CD4-positive, CD25-positive, alpha-beta regulatory T cell (primary cell): ENCODE data around the gene HJURP. TPM values are rescaled to one million over a fixed set of nuclear protein-coding genes. Genes with fewer than 3 reads are reported as not detected.

Experiments
- ATAC-seq, 2 donors: fragments of 150-1000 bp; cut with Tn5 transposase; one replicate each; pipeline ENCODE4 v1.10.0; 2021; ENCODE audit warnings: low read depth in 2 of 2, moderate number of reproducible peaks in 2 of 2, moderate library complexity in 1 of 2
- DNase-seq, 3 donors: peaks; one replicate each; pipeline versions ENCODE4 v3.0.0 to v3.0.0-alpha.2; 2012 to 2022; ENCODE audit warnings: mixed read lengths in 1 of 3
- H3K27ac ChIP-seq: one replicate; pipeline ENCODE4 v1.7.0; 2013; ENCODE audit warnings: mild to moderate bottlenecking, low read length; ENCODE audit not compliant: insufficient read depth, poor library complexity, severe bottlenecking
- H3K27me3 ChIP-seq: one replicate; pipeline ENCODE4 v1.7.0; 2013; ENCODE audit warnings: low read length; ENCODE audit not compliant: control insufficient read depth, insufficient read depth
- H3K36me3 ChIP-seq: one replicate; pipeline ENCODE4 v1.7.0; 2013; ENCODE audit warnings: mild to moderate bottlenecking, low read length, moderate library complexity; ENCODE audit not compliant: control insufficient read depth, insufficient read depth
- H3K4me1 ChIP-seq: 2 replicates; pipeline ENCODE4 v1.7.0; 2013; ENCODE audit warnings: mild to moderate bottlenecking, low read length; ENCODE audit not compliant: insufficient read depth, control insufficient read depth, poor library complexity, severe bottlenecking
- H3K4me3 ChIP-seq: one replicate; pipeline ENCODE4 v1.7.0; 2013; ENCODE audit warnings: low read depth, mild to moderate bottlenecking, low read length, moderate library complexity
- H3K9me3 ChIP-seq, 2 experiments: 1 replicate in 1 of 2; 2 replicates in 1 of 2; pipeline ENCODE4 v1.7.0; 2013; ENCODE audit warnings: low read length in 2 of 2, mild to moderate bottlenecking in 1 of 2, moderate library complexity in 1 of 2; ENCODE audit not compliant: control insufficient read depth in 2 of 2
- H3K27ac Mint-ChIP-seq, 3 donors: one replicate each; pipeline ENCODE4 v1.8.0; 2020 to 2022; ENCODE audit warnings: mild to moderate bottlenecking in 3 of 3, mixed read lengths in 3 of 3, moderate library complexity in 2 of 3
- H3K27me3 Mint-ChIP-seq: one replicate; pipeline ENCODE4 v1.8.0; 2022; ENCODE audit warnings: mild to moderate bottlenecking, mixed read lengths
- H3K36me3 Mint-ChIP-seq: one replicate; pipeline ENCODE4 v1.8.0; 2020; ENCODE audit warnings: mixed read lengths
- H3K4me1 Mint-ChIP-seq, 4 donors: one replicate each; pipeline ENCODE4 v1.8.0; 2020 to 2022; ENCODE audit warnings: mixed read lengths in 4 of 4, mild to moderate bottlenecking in 1 of 4
- H3K4me3 Mint-ChIP-seq, 4 donors: one replicate each; pipeline ENCODE4 v1.8.0; 2020 to 2022; ENCODE audit warnings: mild to moderate bottlenecking in 4 of 4, mixed read lengths in 4 of 4, moderate library complexity in 3 of 4
- H3K9me3 Mint-ChIP-seq, 7 donors: one replicate each; pipeline ENCODE4 v1.8.0; 2020 to 2022; ENCODE audit warnings: mixed read lengths in 7 of 7, mild to moderate bottlenecking in 3 of 7, moderate library complexity in 2 of 7
- polyA plus RNA-seq, 4 donors: library from polyadenylated mRNA; unstranded; fragments of 300-500 nt; fragmentation: Illumina TruSeq; gene quantifications; one replicate each; pipeline ENCODE4 v1.2.3, GENCODE V29; 2021
- total RNA-seq: library from RNA; stranded (reverse); gene quantifications from one replicate; pipeline ENCODE4 v1.2.3, GENCODE V29; 2022

HJURP gene
- total and polyA plus RNA-seq, 5 donors from 2014 or later = 0.34 to 1.8 (median 1.4) TPM

GRCh38 chr2:233833345-233833744, 21.0 kb downstream of the HJURP start:
- H3K27me3 Mint-ChIP-seq = no peaks in the 10 kb centered on the region
- Histone ChIP-seq H3K4me3 (no peak overlapping the region), H3K9me3 (no peaks in the 10 kb centered on the region), H3K36me3 (no peaks in the 10 kb centered on the region), H3K27me3 (no peaks in the 10 kb centered on the region), H3K27ac (no peak overlapping the region), H3K4me1 (peaks cover 4% of the 10 kb centered on the region)
- H3K4me3 Mint-ChIP-seq = no peak overlapping the region
- no peak overlapping the region for H3K27ac Mint-ChIP-seq
- H3K4me1 Mint-ChIP-seq = peaks cover 0 to 16% (median 3%) of the 10 kb centered on the region in 4 donors
- H3K36me3 Mint-ChIP-seq = no peaks in the 10 kb centered on the region
- no peak for ATAC-seq
- no peaks in the 10 kb centered on the region for H3K9me3 Mint-ChIP-seq
- no peak for DNase-seq

GRCh38 chr2:233832869-233833311, 21.4 kb downstream of the HJURP start:
- DNase-seq (no peak), ATAC-seq (no peak)
- H3K9me3 ChIP-seq = no peaks in the 10 kb centered on the region
- H3K4me1 ChIP-seq = no peaks in the 10 kb centered on the region
- H3K36me3 ChIP-seq = no peaks in the 10 kb centered on the region
- no peaks in the 10 kb centered on the region for H3K27me3 ChIP-seq
- no peak overlapping the region for H3K27ac ChIP-seq
- H3K36me3 Mint-ChIP-seq = no peaks in the 10 kb centered on the region
- no peak overlapping the region for H3K4me3 ChIP-seq
- no peaks in the 10 kb centered on the region for H3K27me3 Mint-ChIP-seq
- no peak overlapping the region for H3K27ac Mint-ChIP-seq
- H3K4me3 Mint-ChIP-seq = no peak overlapping the region
- peaks cover 0 to 11% (median under 1%) of the 10 kb centered on the region in 4 donors for H3K4me1 Mint-ChIP-seq
- no peaks in the 10 kb centered on the region for H3K9me3 Mint-ChIP-seq

GRCh38 chr2:233832414-233832813, 21.9 kb downstream of the HJURP start:
- no peak for ATAC-seq
- Histone ChIP-seq H3K27me3 (no peaks in the 10 kb centered on the region), H3K4me1 (no peaks in the 10 kb centered on the region), H3K27ac (no peak overlapping the region), H3K4me3 (no peak overlapping the region), H3K36me3 (no peaks in the 10 kb centered on the region), H3K9me3 (no peaks in the 10 kb centered on the region)
- no peak overlapping the region for H3K27ac Mint-ChIP-seq
- H3K27me3 Mint-ChIP-seq = no peaks in the 10 kb centered on the region
- peaks cover 0 to under 1% (median 0%) of the 10 kb centered on the region in 7 donors for H3K9me3 Mint-ChIP-seq
- no peak overlapping the region for H3K4me3 Mint-ChIP-seq
- H3K36me3 Mint-ChIP-seq = no peaks in the 10 kb centered on the region
- peaks cover 0 to 10% (median 0%) of the 10 kb centered on the region in 4 donors for H3K4me1 Mint-ChIP-seq
- DNase-seq = no peak

- Mint-ChIP-seq H3K36me3 (no peaks in the 10 kb centered on the region), H3K27ac (no peak overlapping the region), H3K27me3 (no peaks in the 10 kb centered on the region), H3K4me1 (peaks cover 0 to 7% (median 0%) of the 10 kb centered on the region in 4 donors), H3K9me3 (peaks cover 0 to 4% (median 0%) of the 10 kb centered on the region in 7 donors), H3K4me3 (no peak overlapping the region)
- Histone ChIP-seq H3K27ac (no peak overlapping the region), H3K27me3 (no peaks in the 10 kb centered on the region), H3K4me1 (no peaks in the 10 kb centered on the region), H3K4me3 (no peak overlapping the region), H3K36me3 (no peaks in the 10 kb centered on the region), H3K9me3 (no peaks in the 10 kb centered on the region)
- DNase-seq (no peak), ATAC-seq (no peak)
Observed at GRCh38 chr2:233831861-233832260, 22.5 kb downstream of the HJURP start.

GRCh38 chr2:233831011-233831721, 23.2 kb downstream of the HJURP start:
- H3K4me3 ChIP-seq = no peak overlapping the region
- Mint-ChIP-seq H3K4me1 (peaks cover 0 to 1% (median 0%) of the 10 kb centered on the region in 4 donors), H3K4me3 (no peak overlapping the region), H3K27me3 (no peaks in the 10 kb centered on the region), H3K9me3 (peaks cover 0 to 4% (median 0%) of the 10 kb centered on the region in 7 donors), H3K27ac (no peak overlapping the region), H3K36me3 (no peaks in the 10 kb centered on the region)
- H3K27ac ChIP-seq = no peak overlapping the region
- no peaks in the 10 kb centered on the region for H3K36me3 ChIP-seq
- no peaks in the 10 kb centered on the region for H3K9me3 ChIP-seq
- DNase-seq = no peak
- H3K4me1 ChIP-seq = no peaks in the 10 kb centered on the region
- ATAC-seq = no peak
- H3K27me3 ChIP-seq = no peaks in the 10 kb centered on the region

GRCh38 chr2:233830111-233830802, 24.1 kb downstream of the HJURP start:
- H3K27me3 Mint-ChIP-seq = no peaks in the 10 kb centered on the region
- no peaks in the 10 kb centered on the region for H3K27me3 ChIP-seq
- no peaks in the 10 kb centered on the region for H3K4me1 Mint-ChIP-seq
- no peak for ATAC-seq
- no peaks in the 10 kb centered on the region for H3K9me3 ChIP-seq
- peaks cover 0 to 4% (median 0%) of the 10 kb centered on the region in 7 donors for H3K9me3 Mint-ChIP-seq
- no peak overlapping the region for H3K27ac ChIP-seq
- no peaks in the 10 kb centered on the region for H3K4me1 ChIP-seq
- DNase-seq = no peak
- no peak overlapping the region for H3K4me3 Mint-ChIP-seq
- H3K4me3 ChIP-seq = no peak overlapping the region
- no peaks in the 10 kb centered on the region for H3K36me3 ChIP-seq
- peaks cover 4% of the 10 kb centered on the region for H3K36me3 Mint-ChIP-seq
- H3K27ac Mint-ChIP-seq = no peak overlapping the region

GRCh38 chr2:233829193-233830110, 24.9 kb downstream of the HJURP start:
- Histone ChIP-seq H3K36me3 (no peaks in the 10 kb centered on the region), H3K4me1 (no peaks in the 10 kb centered on the region), H3K27ac (no peak overlapping the region), H3K4me3 (no peak overlapping the region), H3K27me3 (no peaks in the 10 kb centered on the region), H3K9me3 (no peaks in the 10 kb centered on the region)
- H3K36me3 Mint-ChIP-seq = peaks cover 4% of the 10 kb centered on the region
- no peak for ATAC-seq
- H3K4me1 Mint-ChIP-seq = no peaks in the 10 kb centered on the region
- H3K4me3 Mint-ChIP-seq = no peak overlapping the region
- peaks cover 2% of the 10 kb centered on the region for H3K27me3 Mint-ChIP-seq
- peaks cover 0 to 4% (median 0%) of the 10 kb centered on the region in 7 donors for H3K9me3 Mint-ChIP-seq
- DNase-seq = no peak
- H3K27ac Mint-ChIP-seq = no peak overlapping the region
